GM12801 (cell line): ENCODE measurements around the gene PPIF.

ENCODE experiments used
- CTCF ChIP-seq: IDR thresholded peaks from one replicate; pipeline ENCODE4 v1.5.1; 2011; ENCODE audit warnings: control low read depth; ENCODE audit not compliant: insufficient read length; ENCODE audit errors: extremely low read depth

Gene PPIF

GRCh38 chr10:79329529-79329928, 17.7 kb upstream of the PPIF start:
- TF ChIP-seq CTCF: no peak

- TF ChIP-seq CTCF: no peak
These were observed 16.0 kb upstream of the PPIF start for GRCh38 chr10:79331226-79331625.

- TF ChIP-seq CTCF: no peak
These were observed 15.6 kb upstream of the PPIF start for GRCh38 chr10:79331709-79332108.

- TF ChIP-seq CTCF: no peak
These were observed 13.8 kb upstream of the PPIF start for GRCh38 chr10:79333513-79333912.

GRCh38 chr10:79334573-79334972, 12.7 kb upstream of the PPIF start:
- TF ChIP-seq CTCF: no peak

- TF ChIP-seq CTCF: no peak
These were observed 12.2 kb upstream of the PPIF start for GRCh38 chr10:79335094-79335469.

GRCh38 chr10:79335470-79336235, 11.6 kb upstream of the PPIF start:
- no peak for TF ChIP-seq CTCF

- no peak for TF ChIP-seq CTCF
These were observed 11.0 kb upstream of the PPIF start for GRCh38 chr10:79336276-79336675.
